ENCODE measurements around the gene PROC. TPM values are rescaled to one million over a fixed set of nuclear protein-coding genes. Genes with fewer than 3 reads are reported as not detected.

Gene PROC
- total RNA-seq, 4 donors from 2014 or later, result not detected

DNA sequence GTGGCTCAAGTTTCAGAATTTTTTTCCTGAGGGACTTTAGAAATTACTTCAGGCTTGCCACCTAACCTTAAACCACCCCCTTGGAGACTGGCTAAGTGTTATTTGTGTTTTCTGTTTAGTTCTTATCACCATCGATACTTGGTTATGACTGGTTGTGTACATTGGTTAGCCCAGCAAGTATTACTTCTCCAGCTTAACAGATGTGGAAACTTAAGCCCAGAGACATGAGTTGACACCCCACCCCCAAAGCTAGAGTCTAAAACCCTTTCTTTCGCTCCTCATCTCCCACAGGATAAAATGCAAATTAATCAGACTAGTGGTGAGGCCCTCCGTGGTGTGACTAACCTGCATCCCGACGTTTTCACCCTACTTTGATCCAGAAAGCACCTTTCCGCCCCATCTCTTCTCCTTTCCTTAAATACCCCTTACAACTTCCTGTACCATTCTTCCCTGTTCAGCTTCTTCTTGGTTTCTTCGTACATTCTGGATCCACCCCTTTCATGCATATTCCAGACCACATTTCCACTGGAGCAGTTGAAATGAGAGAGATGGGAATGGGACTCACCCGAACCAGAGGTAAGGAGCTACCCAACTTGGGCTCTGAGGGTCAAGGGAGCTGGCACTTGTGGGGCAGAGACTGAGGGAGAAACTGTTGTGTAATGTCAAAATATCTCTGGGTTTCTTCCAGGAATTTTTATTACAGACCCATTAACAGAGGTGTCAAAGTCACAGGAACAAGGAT lies 29.6 kb upstream of the PROC start:
- 44% methylated on average over 8 of the region's 8 CpGs for WGBS
- TF ChIP-seq, protein P1, sequence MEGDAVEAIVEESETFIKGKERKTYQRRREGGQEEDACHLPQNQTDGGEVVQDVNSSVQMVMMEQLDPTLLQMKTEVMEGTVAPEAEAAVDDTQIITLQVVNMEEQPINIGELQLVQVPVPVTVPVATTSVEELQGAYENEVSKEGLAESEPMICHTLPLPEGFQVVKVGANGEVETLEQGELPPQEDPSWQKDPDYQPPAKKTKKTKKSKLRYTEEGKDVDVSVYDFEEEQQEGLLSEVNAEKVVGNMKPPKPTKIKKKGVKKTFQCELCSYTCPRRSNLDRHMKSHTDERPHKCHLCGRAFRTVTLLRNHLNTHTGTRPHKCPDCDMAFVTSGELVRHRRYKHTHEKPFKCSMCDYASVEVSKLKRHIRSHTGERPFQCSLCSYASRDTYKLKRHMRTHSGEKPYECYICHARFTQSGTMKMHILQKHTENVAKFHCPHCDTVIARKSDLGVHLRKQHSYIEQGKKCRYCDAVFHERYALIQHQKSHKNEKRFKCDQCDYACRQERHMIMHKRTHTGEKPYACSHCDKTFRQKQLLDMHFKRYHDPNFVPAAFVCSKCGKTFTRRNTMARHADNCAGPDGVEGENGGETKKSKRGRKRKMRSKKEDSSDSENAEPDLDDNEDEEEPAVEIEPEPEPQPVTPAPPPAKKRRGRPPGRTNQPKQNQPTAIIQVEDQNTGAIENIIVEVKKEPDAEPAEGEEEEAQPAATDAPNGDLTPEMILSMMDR (IDR thresholded peaks at IDR 0.05), result no peak
- TF ChIP-seq POLR2A (IDR thresholded peaks at IDR 0.05; ENCODE audit: low read depth) (no peak), EP300 (IDR thresholded peaks at IDR 0.05) (no peak), POLR2AphosphoS5 (IDR thresholded peaks at IDR 0.05) (no peak)
- no peak for DNase-seq (ENCODE audit: extremely low spot score)
- Histone ChIP-seq H3K27me3 (no peaks in the 10 kb centered on the region), H3K4me3 (peak overlapping the region; percentile 74 to 100 (median 97)), H3K36me3 (no peaks in the 10 kb centered on the region), H3K27ac (replicated peaks in 1 of 4) (peak overlapping the region; percentile 97 to 100 (median 100)), H3K9me3 (no peaks in the 10 kb centered on the region), H3K4me1 (peaks cover 12 to 43% (median 38%) of the 10 kb centered on the region in 4 donors)
- intact Hi-C loops (cut with DNase I), result loop anchor here (2.0 kb wide), 1 partner anchor 18 kb away; no protein-coding TSS in a partner anchor

DNA sequence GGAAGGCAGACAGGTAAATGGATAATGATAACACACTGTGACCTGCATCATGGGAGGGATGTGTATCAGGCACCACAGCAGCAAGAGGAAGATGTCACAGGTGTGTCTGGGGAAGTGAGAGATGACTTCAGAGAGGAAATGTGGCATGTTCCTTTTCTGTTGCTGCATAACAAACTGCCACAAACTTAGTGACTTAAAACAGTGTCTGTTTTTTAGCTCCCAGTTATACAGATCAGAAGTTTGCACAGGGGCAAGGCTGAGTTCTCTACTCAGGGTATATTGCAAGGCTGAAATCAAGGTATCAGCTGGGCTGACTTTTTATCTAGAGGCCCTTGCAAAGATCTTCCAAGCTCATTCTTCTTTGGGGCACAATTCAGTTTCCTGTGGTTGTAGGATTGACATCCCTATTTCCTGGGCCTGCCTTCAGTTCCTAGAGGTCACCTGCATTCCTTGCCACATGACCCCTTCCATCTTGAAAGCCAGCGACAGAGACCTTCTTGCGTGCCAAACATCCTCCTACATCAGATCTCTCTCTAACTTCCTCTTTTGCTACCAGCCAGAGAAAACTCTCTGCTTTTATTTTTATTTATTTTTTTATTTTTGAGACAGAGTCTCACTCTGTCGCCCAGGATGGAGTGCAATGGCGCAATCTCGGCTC lies 28.3 kb upstream of the PROC start:
- 69% methylated on average over 5 of the region's 5 CpGs for WGBS

DNA sequence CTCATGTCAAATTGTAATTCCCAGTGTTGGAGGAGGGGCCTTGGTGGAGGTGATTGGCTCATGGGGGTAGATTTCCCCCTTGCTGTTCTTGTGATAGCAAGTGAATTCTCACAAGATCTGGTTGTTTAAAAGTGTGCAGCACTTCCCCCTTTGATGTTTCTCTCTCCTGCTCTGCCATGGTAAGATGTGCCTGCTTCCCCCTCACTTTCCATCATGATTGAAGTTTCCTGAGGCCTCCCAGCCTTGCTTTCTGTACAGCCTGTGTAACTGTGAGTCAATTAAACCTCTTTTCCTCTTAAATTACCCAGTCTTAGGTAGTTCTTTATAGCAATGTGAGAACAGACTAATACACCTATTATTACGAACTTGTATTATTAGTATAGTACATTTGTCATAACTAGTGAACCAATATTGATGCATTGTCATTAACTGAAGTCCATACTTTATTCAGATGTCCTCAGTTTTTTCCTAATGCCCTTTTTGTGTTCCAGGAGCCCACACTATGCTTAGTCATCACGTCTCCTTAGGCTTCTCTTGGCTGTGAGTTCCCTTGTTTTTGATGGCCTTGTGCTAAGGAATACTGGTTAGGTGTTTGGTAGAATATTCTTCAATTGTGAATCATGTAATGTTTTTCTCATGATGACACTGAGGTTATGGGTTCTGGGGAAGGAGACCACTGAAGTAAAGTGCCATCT lies 25.9 kb upstream of the PROC start:
- Histone ChIP-seq H3K9me3 (no peaks in the 10 kb centered on the region), H3K36me3 (no peaks in the 10 kb centered on the region), H3K4me1 (peaks cover 0 to 10% (median 8%) of the 10 kb centered on the region in 4 donors), H3K27ac (replicated peaks in 1 of 4) (no peak overlapping the region), H3K27me3 (no peaks in the 10 kb centered on the region), H3K4me3 (no peak overlapping the region)
- intact Hi-C loops (cut with DNase I), result no loop called here
- WGBS, result 85% methylated on average over 2 of the region's 2 CpGs
- no peak for DNase-seq (ENCODE audit: extremely low spot score)
- TF ChIP-seq, protein P1 (IDR thresholded peaks at IDR 0.05), result no peak
- TF ChIP-seq EP300 (IDR thresholded peaks at IDR 0.05) (no peak), POLR2A (IDR thresholded peaks at IDR 0.05; ENCODE audit: low read depth) (no peak), POLR2AphosphoS5 (IDR thresholded peaks at IDR 0.05) (no peak)

More for the DNA sequence above, 28.3 kb upstream of the PROC start:
- Histone ChIP-seq H3K9me3 (no peaks in the 10 kb centered on the region), H3K4me3 (no peak overlapping the region), H3K4me1 (peaks cover 9 to 30% (median 28%) of the 10 kb centered on the region in 4 donors), H3K36me3 (no peaks in the 10 kb centered on the region), H3K27ac (replicated peaks in 1 of 4) (no peak overlapping the region), H3K27me3 (no peaks in the 10 kb centered on the region)
- TF ChIP-seq POLR2A (IDR thresholded peaks at IDR 0.05; ENCODE audit: low read depth) (no peak), POLR2AphosphoS5 (IDR thresholded peaks at IDR 0.05) (no peak), EP300 (IDR thresholded peaks at IDR 0.05) (no peak)
- TF ChIP-seq, protein P1 (IDR thresholded peaks at IDR 0.05), result no peak
- intact Hi-C loops (cut with DNase I), result loop anchor here (2.0 kb wide), 1 partner anchor 17 kb away; no protein-coding TSS in a partner anchor
- no peak for DNase-seq (ENCODE audit: extremely low spot score)

DNA sequence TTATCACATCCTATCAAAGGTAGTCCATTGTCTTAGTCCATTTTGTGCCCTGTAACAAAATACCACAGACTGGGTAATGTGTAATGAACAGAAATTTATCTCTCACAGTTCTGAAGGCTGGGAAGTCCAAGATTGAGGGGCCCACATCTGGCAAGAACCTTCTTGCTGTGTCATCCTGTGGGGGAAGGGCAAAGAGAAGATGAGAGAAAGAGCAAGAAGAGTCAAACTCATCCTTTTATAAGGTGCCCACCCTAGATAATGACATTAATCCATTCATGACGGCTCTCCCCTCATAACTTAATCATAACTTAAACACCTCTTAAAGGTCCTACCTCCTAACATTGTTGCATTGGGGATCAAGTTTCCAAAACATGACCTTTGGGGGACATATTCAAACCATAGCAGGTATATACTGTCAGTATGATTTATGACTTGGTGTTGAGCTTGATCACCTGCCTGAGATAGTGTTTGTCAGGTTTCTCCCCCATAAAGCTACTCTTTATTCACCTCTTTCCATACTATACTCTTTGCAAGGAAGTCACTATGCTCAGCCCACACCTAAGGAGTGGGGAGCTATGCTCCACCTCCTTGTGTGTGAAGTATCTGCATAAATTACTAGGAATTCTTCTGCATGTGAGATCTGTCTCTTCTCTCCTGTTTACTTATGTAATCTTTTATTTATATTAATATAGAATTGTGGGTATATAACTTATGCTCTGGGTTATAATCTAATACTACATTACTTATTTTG lies 25.2 kb upstream of the PROC start:
- 93% methylated on average over 1 of the region's 1 CpG for WGBS
- Histone ChIP-seq H3K9me3 (no peaks in the 10 kb centered on the region), H3K4me1 (peaks cover 2 to 13% (median 12%) of the 10 kb centered on the region in 4 donors), H3K36me3 (no peaks in the 10 kb centered on the region), H3K4me3 (no peak overlapping the region), H3K27ac (replicated peaks in 1 of 4) (no peak overlapping the region), H3K27me3 (no peaks in the 10 kb centered on the region)
- no peak for DNase-seq (ENCODE audit: extremely low spot score)
- TF ChIP-seq, protein P1 (IDR thresholded peaks at IDR 0.05), result no peak
- TF ChIP-seq EP300 (IDR thresholded peaks at IDR 0.05) (no peak), POLR2A (IDR thresholded peaks at IDR 0.05; ENCODE audit: low read depth) (no peak), POLR2AphosphoS5 (IDR thresholded peaks at IDR 0.05) (no peak)
- intact Hi-C loops (cut with DNase I), result no loop called here

All from esophagus muscularis mucosa (tissue), 4 donors.